H54 (cell line): ENCODE data around the gene TBPL2.

Experiments used
- DNase-seq: peaks from one replicate; pipeline ENCODE4 v3.0.0; 2011; ENCODE audit warnings: low spot score, mixed read lengths; ENCODE audit not compliant: insufficient read length
- FAIRE-seq: peaks from 3 replicates; lab custom pipeline; 2011; peaks lifted over from hg19 to GRCh38; lab: Jason Lieb, UNC
- POLR2A ChIP-seq: IDR thresholded peaks from 2 replicates; pipeline ENCODE4 v1.6.1; 2011; ENCODE audit warnings: low read depth, mild to moderate bottlenecking, low read length

The TBPL2 gene

DNA sequence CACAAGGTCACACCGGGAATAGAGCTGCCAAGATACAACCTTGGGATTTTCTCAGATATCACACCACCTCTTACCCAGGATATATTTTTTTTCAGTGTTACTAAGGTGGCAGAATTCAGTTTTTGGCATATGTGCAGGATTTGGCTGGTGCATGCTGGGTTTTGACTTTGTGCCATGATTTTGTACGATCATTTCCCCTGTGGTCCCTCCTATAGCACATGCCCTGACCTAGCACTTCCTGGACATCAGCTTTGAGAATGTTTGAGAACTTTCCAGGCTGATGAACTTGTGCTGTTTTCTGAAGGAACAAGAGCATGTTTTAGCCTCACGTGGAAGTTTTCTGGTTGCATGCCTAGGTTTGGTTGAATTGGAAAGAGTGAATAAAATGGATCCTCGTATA, 11.0 kb upstream of the TBPL2 start:
- DNase-seq (no peak), FAIRE-seq (no peak)
- no peak for TF ChIP-seq POLR2A

DNA sequence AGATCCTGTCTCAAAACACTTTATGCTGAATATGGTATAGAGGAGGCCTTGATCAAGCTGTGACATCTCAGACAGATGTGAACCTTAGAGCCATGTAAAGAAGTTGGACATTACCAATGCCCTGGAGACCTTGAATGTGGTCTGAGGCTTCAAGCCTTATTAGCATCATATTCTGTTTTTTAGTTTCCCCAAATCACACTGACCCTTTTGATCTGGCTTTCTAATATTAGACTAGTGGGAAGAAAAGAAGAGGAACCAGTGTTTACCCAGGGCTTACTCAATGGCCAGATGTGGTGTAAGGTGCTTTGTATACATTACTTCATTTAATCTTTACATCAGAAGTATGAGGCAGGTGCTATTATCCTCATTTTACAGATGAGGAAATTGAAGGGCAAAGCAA, 10.6 kb upstream of the TBPL2 start:
- DNase-seq (no peak), FAIRE-seq (no peak)
- no peak for TF ChIP-seq POLR2A

DNA sequence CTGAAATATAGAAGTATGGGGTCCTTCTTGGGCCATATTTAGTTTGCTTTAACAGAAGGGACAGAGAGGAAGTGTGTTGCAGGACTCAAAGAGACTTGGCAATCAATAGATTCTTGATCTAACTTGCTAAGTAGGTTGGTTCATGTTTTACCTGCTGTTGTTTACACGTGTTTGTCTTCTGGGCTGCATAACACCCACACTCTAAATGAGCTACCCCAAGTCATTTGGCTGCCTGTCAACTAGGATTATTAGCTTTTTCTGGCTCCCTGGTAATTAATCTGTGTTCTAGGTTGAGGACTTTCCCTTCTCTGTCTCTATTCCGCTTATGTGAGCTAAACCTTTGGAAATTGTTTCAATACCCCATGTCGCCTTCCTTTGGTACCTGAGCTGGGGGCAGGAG, 10.1 kb upstream of the TBPL2 start:
- no peak for FAIRE-seq
- TF ChIP-seq POLR2A, result no peak
- DNase-seq, result no peak

DNA sequence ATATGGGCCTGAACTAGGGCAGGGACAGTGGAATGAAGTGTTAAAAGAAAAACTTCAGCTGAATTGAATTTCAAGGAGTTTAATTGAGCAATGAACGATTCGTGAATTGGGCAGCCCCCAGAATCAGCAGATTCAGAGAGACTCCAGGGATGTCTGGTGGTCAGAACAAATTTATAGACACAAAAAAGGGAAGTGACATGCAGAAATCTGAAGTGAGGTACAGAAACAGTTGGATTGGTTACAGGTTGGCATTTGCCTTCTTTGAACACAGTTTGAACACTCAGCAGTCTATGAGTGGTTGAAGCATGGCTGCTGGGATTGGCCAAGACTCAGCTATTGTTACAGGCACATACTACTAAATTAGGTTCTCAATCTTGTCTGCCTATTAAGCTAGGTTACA, 9.7 kb upstream of the TBPL2 start:
- FAIRE-seq (no peak), DNase-seq (no peak)
- no peak for TF ChIP-seq POLR2A

GRCh38 chr14:55449116-55449515, 8.7 kb upstream of the TBPL2 start:
- FAIRE-seq, result no peak

GRCh38 chr14:55448141-55448614, 7.8 kb upstream of the TBPL2 start:
- DNase-seq (peak; percentile 60), FAIRE-seq (peak; percentile 92)
- TF ChIP-seq POLR2A, result no peak

More at GRCh38 chr14:55449116-55449515, 8.7 kb upstream of the TBPL2 start:
- no peak for TF ChIP-seq POLR2A
- DNase-seq, result no peak

DNA sequence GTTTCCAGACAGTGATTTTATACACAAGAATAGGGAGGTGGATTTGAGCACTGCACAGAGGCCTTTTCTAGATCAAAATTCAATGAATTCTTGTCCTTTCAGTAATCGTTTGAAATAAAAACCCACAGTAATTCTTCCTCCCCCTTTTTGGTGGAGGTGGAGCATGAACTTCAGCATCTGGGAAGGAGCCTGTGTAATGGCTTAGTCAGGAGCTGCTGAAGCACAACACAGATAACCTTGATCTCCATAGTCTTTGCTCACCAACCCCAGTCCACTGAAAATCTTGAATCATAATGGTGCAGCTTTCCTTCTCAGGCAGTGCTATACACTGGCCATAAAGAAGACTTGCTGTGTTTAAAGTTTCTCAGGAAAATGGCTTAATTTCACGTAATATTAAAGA, 6.4 kb upstream of the TBPL2 start:
- no peak for DNase-seq
- FAIRE-seq, result peak; percentile 72
- no peak for TF ChIP-seq POLR2A

GRCh38 chr14:55446127-55446736, 5.8 kb upstream of the TBPL2 start:
- no peak for TF ChIP-seq POLR2A
- DNase-seq, result peak; percentile 19
- FAIRE-seq, result peak; percentile 53

DNA sequence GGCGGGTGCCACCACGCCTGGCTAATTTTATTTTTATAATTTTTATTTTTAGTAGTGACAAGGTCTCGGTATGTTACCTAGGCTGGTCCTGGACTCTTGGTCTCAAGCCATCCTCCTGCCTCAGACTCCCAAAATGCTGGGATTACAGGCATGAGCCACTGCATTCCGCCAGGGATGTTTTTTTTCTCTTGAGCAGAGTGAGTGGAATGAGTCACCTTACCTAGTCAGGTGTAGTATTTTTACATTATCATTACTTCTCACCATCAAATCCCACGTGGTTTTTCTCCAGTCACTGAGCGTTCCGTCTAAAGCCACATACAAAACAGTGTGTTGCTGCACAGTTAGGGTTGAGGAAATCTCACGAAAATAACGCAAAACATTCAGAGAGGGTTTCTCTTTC, 870 bp upstream of the TBPL2 start:
- TF ChIP-seq POLR2A, result no peak
- FAIRE-seq (no peak), DNase-seq (no peak)

- FAIRE-seq, result no peak
- no peak for DNase-seq
- TF ChIP-seq POLR2A, result no peak
Measured at GRCh38 chr14:55438066-55438683, 2.2 kb downstream of the TBPL2 start.

DNA sequence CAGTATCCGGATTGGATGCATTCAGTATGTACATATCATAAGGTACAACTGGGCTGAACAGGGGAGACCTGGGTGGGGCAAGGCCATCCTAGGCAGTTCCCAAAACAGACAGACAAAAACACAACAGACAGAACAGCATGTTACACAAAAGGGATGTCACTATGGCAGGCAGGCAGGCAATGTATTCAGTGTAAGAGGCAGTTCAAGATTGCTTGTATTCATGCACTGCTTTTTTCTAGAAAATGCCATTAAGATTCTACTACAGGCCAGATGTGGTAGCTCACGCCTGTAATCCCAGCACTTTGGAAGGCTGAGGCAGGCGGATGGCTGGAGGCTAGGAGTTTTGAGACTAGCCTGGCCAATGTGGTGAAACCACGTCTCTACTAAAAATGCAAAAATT, 3.5 kb downstream of the TBPL2 start:
- no peak for TF ChIP-seq POLR2A
- no peak for DNase-seq
- FAIRE-seq, result no peak

GRCh38 chr14:55436519-55436918, 3.9 kb downstream of the TBPL2 start:
- no peak for DNase-seq
- no peak for TF ChIP-seq POLR2A
- FAIRE-seq, result no peak

GRCh38 chr14:55434805-55435174, 5.6 kb downstream of the TBPL2 start:
- no peak for FAIRE-seq
- TF ChIP-seq POLR2A, result no peak
- DNase-seq, result no peak

DNA sequence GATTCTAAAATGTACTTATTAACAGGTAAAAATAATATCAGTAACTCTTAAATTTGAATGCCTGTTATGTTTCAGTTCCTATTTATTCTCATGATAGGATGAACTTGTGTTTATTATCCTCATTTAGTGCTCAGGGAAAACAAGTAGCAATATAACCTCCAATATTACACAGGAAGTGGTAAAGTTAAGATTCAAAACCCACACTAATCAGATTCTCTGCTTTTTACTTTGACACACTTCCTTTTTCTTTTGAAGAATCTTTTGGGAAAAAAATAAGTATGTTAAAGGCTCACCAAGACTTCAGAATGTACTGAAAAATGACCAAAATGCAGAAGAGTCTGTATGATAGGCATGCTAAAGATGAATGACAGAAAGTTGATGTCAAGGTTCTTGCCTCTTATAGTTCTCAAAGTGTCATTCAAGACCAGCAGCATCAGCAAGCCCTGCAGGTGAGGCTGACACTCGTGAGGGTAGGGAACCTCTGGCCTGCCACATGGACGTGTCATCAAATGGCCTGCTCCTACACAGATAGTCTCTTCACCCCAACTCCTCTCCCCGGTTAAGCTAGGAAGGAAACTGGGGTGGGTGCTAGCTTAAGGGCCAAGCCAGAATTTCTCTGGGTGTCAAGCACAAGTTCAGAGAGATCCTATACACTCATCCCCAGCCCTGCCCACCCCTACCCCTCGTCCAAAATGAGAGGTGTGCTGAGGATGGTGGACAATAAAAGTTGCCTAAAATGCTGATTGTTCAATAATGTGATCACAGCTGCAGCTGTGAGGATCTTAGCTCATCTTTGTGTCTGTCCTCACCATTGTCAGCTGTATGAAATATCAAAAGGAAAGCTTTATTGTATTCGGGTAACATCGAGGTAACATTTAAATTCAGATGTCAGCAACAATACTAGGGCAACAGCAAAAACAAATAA, 6.3 kb downstream of the TBPL2 start:
- DNase-seq (no peak), FAIRE-seq (no peak)
- no peak for TF ChIP-seq POLR2A
